ENCODE measurements around the gene SCGB1D4.

- TF ChIP-seq CTCF (IDR thresholded peaks at IDR 0.05), result no peak
- TF ChIP-seq POLR2A (IDR thresholded peaks at IDR 0.05), result no peak
- TF ChIP-seq POLR2AphosphoS5 (IDR thresholded peaks at IDR 0.05), result no peak
- no peak for TF ChIP-seq EP300 (IDR thresholded peaks at IDR 0.05)
These were observed 31.8 kb downstream of the SCGB1D4 start for GRCh38 chr11:62267050-62267449.

Data from gastroesophageal sphincter (tissue), 3 donors.